ENCODE results near the gene PFDN6.

DNA sequence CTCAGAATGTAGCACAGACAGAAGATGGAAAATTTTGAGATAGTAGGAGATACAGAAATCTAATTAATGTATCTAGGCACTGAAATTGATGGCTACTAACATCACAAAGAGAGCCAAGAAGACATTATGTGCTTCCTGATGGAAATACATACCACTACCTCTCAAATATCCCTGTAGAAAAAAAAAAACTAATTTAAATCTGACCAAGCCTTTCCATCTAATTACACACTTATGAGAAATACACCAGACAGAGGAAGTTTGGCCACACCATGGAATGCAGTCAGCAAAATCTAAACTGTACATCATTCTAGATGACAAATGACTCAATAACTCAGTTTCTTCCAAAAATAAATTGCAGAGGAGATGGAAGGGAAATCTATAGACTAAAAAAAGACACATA, 36.6 kb upstream of the PFDN6 start:
- no peak for TF ChIP-seq CTCF (IDR thresholded peaks at IDR 0.05)
- no peak for TF ChIP-seq REST (IDR thresholded peaks at IDR 0.05; ENCODE audit: insufficient read depth in 1 of 2, low read depth in 2 of 2, low read length in 1 of 2)
- TF ChIP-seq POLR2AphosphoS5 (IDR thresholded peaks at IDR 0.05; ENCODE audit: low read depth, low read length), result no peak
- no peak for TF ChIP-seq SIN3A (IDR thresholded peaks at IDR 0.05; ENCODE audit: borderline replicate concordance, insufficient read depth, low read depth, low read length)
- no peak for TF ChIP-seq TCF7L2 (IDR thresholded peaks at IDR 0.05; ENCODE audit: low read depth, low read length)

Measured in Panc1 (cell line).